GM13977 (cell line): ENCODE data around the gene AGAP3.

Experiments used
- DNase-seq: peaks from one replicate; pipeline ENCODE4 v3.0.0; 2012; ENCODE audit warnings: low spot score
- in situ Hi-C: fragments of 300-500 bp; cut with MboI; formaldehyde crosslinking; loops from one replicate; pipeline ENCODE4 v1.12.0; 2022; ENCODE audit warnings: low sequenced_read_pairs, low pct_unique_long_range_greater_than_20kb, mixed read lengths, inconsistent platforms; ENCODE audit not compliant: unreplicated experiment
- TF ChIP-seq, protein P1 (sequence below): IDR thresholded peaks from 2 replicates; pipeline ENCODE4 v1.5.1; 2012; ENCODE audit warnings: mild to moderate bottlenecking, control low read depth; ENCODE audit not compliant: insufficient read depth; ENCODE audit errors: extremely low read depth, missing control alignments

AGAP3 gene

DNA sequence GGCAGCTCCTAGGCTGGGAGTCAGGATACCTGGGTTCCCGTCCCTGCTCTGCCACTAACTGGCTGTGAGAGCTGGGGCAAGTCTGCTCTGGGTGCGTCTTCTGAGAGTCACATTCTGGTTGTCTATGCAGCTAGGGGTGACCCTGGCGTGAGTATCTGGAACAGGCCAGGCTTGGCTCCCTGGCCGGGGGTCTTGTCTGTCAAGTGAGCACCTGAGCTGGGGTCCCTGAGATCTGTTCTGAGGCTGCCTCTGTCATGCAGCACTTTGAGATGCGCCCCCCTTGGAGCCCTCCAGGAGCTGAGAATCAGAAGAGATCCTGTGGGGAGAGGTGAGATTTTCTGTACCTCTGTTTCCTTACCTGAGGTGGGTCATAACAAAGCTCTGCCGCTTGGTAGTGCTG, 7.5 kb downstream of the AGAP3 start:
- TF ChIP-seq, protein P1, sequence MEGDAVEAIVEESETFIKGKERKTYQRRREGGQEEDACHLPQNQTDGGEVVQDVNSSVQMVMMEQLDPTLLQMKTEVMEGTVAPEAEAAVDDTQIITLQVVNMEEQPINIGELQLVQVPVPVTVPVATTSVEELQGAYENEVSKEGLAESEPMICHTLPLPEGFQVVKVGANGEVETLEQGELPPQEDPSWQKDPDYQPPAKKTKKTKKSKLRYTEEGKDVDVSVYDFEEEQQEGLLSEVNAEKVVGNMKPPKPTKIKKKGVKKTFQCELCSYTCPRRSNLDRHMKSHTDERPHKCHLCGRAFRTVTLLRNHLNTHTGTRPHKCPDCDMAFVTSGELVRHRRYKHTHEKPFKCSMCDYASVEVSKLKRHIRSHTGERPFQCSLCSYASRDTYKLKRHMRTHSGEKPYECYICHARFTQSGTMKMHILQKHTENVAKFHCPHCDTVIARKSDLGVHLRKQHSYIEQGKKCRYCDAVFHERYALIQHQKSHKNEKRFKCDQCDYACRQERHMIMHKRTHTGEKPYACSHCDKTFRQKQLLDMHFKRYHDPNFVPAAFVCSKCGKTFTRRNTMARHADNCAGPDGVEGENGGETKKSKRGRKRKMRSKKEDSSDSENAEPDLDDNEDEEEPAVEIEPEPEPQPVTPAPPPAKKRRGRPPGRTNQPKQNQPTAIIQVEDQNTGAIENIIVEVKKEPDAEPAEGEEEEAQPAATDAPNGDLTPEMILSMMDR: no peak
- DNase-seq: no peak
- in situ Hi-C loops: no loop called here

DNA sequence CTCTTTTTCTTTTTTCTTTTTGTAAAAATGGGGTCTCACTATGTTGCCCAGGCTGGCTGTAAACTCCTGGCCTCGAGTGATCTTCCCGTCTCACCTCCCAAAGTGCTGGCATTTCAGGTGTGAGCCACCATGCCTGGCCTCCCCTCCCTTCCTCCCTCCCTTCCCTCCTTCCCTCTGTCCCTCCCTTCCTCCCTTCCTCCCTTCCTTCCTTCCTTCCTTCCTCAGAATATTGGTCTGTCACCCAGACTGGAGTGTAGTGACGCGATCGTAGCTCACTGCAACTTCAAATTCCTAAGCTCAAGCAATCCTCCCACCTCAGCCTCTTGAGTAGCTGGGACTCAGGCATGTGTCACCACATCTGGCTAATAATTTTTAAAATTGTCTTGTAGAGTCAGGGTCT, 8.4 kb downstream of the AGAP3 start:
- no peak for DNase-seq
- TF ChIP-seq, protein P1: no peak
- in situ Hi-C loops: no loop called here

DNA sequence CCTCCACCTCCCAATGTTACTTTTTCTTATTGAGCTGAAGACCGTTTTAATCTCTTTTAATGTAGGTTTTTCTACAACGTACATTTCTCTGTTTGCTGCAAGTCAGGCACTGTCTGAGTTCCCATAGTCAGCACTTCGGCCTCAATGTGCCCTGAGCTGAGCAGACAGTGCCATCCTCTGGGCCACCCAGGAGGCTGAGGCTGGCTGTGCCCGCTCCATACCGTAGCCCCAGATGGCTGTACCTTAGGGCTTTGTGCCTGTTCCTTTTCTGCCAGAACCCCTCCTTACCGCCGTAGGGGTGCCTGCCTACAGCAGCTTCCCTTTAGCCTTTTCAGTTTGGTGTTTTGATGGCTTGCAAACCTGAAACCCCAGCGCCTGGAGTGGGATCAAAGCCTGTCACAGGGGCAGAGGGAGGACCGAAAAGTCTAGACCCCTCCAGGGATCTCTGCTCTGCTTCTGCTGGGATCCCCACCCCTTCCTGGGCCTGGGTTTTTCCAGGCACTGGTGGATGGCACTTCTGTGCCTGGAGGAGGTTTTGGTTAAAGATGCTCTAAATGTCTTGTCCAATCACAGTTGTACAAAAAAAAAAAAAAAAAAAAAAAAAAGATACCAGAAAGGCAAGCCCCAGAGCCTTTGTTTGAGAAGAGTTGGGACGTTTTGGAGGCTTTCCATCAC, 9.0 kb downstream of the AGAP3 start:
- TF ChIP-seq, protein P1: no peak
- DNase-seq: no peak
- in situ Hi-C loops: no loop called here

DNA sequence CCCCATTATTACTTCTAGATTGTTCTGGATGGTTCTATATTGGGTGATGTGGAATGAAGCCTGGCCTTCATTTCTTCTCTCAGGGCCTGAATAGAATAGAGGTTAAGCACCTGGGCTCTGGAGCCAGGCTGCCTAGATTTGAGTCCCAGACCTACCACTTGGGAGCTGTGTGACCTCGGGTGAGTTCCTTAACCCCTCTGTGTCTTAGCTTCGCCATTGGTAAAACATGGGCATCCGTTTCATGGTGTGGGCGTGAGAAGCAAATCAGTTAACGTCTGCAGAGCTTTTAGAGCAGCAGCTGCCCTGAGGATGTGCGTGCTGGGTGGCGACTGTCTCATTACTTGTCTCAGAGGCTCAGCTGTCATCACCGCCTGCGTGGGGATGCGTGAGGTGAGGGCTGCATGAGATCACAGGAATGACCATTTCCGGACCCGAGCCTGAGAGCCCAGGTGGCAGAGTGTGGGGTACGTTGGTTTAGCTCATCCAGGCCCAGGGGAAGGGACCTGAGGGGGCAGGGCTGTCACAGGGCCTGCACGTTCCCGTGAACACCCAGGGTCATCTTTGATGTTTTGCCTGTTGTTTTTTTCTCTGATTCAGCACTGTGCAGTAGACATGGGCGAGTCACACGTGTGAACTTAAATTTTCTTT, 9.7 kb downstream of the AGAP3 start:
- in situ Hi-C loops: no loop called here
- TF ChIP-seq, protein P1: no peak

DNA sequence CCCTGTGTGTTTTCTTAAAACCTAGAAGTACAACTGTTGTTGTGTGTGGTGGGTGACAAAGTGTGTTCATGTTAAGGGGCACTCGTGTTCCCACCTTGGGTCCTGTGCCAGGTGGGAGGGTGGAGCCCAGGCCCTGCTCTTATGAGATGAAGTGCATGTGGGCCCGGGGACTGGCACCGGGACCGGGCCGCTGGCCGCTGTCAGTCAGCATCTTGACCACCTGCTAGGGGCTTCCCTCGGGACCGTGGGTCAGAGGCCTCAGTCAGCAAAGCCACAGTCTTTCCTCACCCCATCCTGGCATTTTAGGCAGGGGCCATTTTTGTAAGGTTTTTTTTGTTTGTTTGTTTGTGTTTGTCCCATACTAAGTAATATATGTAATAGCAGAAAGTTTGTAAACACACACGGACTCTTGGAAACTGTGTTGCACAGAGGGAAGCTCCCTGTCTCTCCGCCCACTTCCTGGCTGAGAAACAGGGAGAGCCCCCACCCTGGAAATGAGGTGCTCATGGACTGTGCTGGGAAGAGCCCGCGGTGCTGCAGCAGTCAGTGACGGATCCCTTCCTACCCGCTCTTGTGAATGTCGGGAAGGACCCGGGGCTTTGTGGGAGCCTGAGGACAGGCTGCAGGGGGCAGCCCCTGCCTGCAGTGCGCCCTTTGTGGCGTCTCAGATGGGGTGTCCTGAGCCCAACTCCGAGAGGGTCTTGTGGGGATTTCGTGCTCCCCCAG, 13.4 kb downstream of the AGAP3 start:
- TF ChIP-seq, protein P1: no peak
- in situ Hi-C loops: no loop called here
- no peak for DNase-seq

More for the DNA sequence above, 9.7 kb downstream of the AGAP3 start:
- DNase-seq: no peak

DNA sequence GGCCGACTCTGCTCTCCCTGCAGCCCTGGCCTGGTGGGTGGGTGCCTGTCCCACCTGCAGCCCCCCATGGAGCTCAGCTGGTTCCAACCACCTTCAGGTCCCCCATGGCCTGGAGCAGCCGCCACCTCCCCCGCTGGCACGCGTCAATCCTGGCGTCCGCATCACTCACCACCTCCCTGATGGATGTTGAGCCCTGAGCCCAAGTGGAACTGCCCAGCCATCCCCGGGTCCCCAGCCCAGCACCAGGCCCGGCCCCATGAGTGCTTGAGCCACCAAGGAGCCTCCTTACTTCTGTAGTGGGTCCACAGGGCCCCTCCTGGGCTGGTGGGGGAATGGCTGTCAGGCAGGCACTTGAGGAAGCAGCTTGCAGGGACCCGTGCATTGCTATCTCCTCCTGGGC, 14.6 kb downstream of the AGAP3 start:
- in situ Hi-C loops: no loop called here
- DNase-seq: no peak
- TF ChIP-seq, protein P1: no peak
